WI38 (cell line): ENCODE measurements around the gene HNRNPAB.
A peak's percentile ranks its signal among the peaks of the same experiment; 100 is the strongest.
"Not testable (repeated sequence)": the region's sequence is repeated elsewhere in the genome, so short reads cannot be mapped to it uniquely, and the experiment has no call there.

Experiments
- H3K4me3 ChIP-seq: 2 replicates; pipeline ENCODE4 v1.5.1; 2011; ENCODE audit warnings: low read depth, mild to moderate bottlenecking, control low read depth, low read length
- TF ChIP-seq, protein P1 (sequence below): IDR thresholded peaks from 2 replicates; pipeline ENCODE4 v1.5.1; 2012; ENCODE audit warnings: low read depth, mild to moderate bottlenecking, control low read depth, low read length

The HNRNPAB gene

DNA sequence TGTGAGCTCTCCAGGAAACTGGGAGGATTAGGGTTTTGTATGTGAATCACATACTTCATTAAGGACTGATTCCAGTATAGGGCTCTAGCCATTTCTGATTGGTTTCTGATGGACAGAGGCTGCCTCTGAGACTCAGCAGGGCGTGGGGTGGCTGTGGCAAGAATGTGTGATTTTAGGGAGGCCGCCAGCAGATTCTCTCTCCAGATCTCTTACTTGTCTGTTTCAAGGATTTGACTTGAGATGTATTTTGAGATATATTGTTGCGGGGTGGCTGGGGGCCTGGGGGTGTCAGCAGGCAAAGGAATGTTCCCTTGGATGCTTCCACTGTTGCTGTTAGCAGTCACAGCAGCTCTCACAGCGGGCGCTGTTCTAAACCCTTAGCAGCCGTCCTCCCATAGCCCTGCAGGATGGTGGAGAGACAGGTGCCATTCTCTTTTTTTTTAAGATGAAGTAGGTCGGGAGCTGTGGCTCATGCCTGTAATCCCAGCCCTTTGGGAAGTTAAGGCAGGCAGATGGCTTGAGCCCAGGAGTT is 8.0 kb upstream of the HNRNPAB start:
- TF ChIP-seq, protein P1, sequence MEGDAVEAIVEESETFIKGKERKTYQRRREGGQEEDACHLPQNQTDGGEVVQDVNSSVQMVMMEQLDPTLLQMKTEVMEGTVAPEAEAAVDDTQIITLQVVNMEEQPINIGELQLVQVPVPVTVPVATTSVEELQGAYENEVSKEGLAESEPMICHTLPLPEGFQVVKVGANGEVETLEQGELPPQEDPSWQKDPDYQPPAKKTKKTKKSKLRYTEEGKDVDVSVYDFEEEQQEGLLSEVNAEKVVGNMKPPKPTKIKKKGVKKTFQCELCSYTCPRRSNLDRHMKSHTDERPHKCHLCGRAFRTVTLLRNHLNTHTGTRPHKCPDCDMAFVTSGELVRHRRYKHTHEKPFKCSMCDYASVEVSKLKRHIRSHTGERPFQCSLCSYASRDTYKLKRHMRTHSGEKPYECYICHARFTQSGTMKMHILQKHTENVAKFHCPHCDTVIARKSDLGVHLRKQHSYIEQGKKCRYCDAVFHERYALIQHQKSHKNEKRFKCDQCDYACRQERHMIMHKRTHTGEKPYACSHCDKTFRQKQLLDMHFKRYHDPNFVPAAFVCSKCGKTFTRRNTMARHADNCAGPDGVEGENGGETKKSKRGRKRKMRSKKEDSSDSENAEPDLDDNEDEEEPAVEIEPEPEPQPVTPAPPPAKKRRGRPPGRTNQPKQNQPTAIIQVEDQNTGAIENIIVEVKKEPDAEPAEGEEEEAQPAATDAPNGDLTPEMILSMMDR, result no peak
- no peak overlapping the region for H3K4me3 ChIP-seq

DNA sequence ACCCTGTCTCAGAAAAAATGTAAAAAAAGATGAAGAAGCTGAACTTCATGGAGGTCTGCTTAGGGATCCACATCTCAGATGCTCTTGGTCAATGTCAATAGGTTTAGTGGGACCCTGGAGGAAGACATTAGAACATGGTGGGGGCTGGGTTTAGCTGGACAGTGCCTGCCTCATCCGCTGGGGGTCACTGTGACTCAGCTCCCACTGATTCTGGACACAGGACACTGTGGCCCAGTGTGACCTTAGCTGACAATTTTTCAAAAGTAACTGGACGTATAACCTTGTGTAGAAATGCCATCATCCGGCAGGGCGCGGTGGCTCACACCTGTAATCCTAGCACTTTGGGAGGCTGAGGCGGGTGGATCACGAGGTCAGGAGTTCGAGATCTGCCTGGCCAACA is 7.3 kb upstream of the HNRNPAB start:
- TF ChIP-seq, protein P1, result peak; percentile 24; the same call in 1 of the 2 replicates
- no peak overlapping the region for H3K4me3 ChIP-seq

DNA sequence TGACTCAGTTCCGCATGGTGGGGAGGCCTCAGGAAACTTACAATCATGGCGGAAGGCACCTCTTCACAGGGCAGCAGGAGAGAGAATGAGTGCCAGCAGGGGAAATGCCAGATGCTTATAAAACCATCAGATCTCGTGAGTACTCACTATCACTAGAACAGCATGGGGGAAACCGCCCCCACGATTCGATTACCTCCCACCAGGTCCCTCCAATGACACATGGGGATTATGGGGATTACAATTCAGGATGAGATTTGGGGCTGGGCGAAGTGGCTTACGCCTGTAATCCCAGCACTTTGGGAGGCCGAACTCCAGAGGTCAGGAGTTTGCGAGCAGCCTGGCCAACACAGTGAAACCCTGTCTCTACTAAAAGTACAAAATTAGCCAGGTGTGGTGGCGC is 6.2 kb upstream of the HNRNPAB start:
- not testable (repeated sequence) for H3K4me3 ChIP-seq

DNA sequence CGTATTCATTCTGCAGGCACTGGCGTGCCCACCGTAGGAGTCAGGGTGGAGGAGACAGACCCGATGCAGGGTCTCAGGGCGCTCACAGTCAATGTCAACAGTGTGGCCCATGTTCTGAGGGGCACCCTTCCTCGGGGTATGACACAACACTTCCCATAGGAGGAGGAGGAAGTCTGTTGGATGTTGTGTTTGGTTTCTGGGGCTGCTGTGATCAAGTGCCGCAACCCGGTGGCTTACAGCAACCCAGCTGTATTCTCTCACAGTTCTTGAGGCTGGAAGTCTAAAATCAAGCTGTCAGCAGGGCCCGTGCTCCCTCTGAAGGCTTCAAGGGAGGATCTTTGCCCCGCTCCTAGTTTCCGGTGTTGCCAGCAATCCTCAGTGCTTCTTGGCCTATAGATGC is 5.6 kb upstream of the HNRNPAB start:
- TF ChIP-seq, protein P1, result no peak
- no peak overlapping the region for H3K4me3 ChIP-seq

DNA sequence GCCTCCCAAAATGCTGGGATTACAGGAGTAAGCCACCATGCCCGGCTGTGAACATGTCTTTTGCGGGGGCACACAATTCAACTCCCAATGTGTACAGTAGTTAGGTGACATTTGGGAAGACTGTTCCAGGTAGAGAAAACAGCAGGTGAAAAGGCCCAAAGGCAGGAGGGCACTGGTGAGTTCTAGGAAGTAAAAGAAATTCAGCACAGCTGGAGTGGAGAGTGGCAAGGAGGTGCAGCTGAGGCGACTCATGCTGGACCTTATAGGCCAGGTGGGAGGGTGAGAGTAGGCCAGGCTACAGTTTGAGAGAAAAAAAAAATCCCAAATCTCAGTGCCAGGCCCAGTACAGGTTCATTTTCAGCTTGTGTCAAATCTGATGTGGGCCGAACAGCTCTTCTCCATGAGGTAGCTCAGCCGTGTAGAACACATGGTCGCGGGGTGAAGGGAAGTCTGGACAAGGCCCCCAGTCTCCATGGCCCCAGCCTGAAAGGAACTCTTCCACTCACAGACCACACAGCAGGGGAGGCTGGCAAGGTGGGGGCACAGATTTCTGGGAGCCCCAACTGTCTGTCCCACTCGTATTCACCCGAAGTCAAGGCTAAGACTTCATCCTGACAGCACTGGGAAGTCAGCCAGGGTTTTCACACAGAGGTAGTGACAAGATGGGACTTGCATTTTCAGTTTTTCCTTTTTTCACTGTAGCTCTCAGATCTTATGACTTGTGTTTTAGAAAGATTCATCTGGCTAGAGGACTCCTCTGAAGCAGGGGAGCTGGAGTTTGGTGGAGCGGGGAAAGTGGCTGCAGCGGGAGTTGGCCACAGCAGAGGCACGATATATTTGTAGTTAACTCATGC is 4.5 kb upstream of the HNRNPAB start:
- TF ChIP-seq, protein P1, result no peak

DNA sequence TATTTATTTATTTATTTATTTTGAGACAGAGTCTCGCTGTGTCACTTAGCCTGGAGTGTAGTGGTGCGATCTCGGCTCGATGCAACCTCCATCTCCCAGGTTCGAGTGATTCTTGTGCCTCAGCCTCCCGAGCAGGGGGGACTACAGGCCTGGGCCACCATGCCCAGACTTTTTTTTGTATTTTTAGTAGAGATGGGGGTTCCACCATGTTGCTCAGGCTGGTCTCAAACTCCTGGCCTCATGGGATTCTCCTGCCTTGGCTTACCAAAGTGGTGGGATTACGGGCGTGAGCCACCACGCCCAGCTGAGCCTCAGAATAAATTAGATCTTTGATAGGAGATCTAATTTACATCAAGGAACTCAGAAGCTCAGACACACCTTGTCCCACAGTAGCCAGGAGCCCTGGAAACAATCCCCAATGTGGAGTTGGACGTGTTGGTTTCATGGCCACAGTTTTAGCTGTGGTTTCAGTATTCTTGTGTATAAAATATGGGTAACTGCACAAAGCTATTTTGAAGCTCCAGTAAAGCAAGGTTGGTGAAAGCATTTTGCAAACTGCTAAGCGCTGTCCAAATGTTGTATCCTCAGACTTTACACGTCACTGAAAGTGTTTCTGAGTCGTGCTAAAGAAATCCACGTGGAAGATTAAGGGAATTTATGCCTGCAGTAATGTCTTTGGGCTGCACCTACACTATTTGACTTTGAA is 3.0 kb upstream of the HNRNPAB start:
- TF ChIP-seq, protein P1, result no peak
- no peak overlapping the region for H3K4me3 ChIP-seq

More for the DNA sequence above, 4.5 kb upstream of the HNRNPAB start:
- H3K4me3 ChIP-seq, result no peak overlapping the region

DNA sequence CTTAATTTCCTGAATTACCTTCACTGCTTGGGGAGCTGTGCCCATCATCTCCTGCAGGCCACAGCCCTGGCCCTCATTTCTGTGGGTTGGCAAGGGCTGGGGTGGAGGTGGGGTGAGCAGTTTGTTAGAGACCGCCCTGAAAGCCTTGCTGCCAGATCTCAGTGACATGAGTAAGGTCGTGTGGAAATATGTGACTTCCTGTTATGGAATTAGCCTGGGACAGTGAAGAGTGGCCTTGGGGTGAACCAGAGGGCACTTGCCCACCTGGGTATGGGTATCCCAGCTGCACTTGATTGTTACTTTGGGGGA is 2.5 kb upstream of the HNRNPAB start:
- H3K4me3 ChIP-seq, result no peak overlapping the region
- TF ChIP-seq, protein P1, result no peak
